K562 (cell line): Measurements from ENCODE around the gene PTGIS. TPM values are rescaled to one million over a fixed set of nuclear protein-coding genes. Genes with fewer than 3 reads are reported as not detected.

Experiments
- ATAC-seq: fragments of 200-7000 bp; cut with Tn5 transposase; 3 replicates; pipeline ENCODE4 v1.9.1; 2020; ENCODE audit warnings: moderate library complexity
- BruUV-seq: library from RNA; stranded (reverse); fragments of 400-500 nt; replicated peaks from 2 replicates; lab custom pipeline; 2021; lab: Mats Ljungman, UMichigan
- CTCF ChIA-PET: fragments of 300-600 bp; formaldehyde crosslinking; extraction: SDS; loops from one replicate; lab custom pipeline; 2021; ENCODE audit warnings: low intra/inter-chr PET ratio; lab: Yijun Ruan, JAX
- POLR2A ChIA-PET: fragments of 300-600, 350-650 bp; sonication (Branson Sonifier 250); formaldehyde crosslinking; extraction: SDS; loops from one replicate; lab custom pipeline; 2021; ENCODE audit warnings: antibody characterized with exemption, inconsistent platforms; lab: Yijun Ruan, JAX
- DNase-seq, 4 experiments: peaks; one replicate each; pipeline versions ENCODE4 v3.0.0 to v3.0.0-alpha.2; 2011 to 2018; ENCODE audit warnings: low spot score in 3 of 4, mixed read lengths in 3 of 4; ENCODE audit errors: extremely low read depth in 1 of 4
- FAIRE-seq: peaks from 2 replicates; lab custom pipeline; 2011; peaks lifted over from hg19 to GRCh38; lab: Jason Lieb, UNC
- H2AFZ ChIP-seq: 2 replicates; pipeline ENCODE4 v1.6.0; 2011; ENCODE audit warnings: low read depth, low read length, control low read depth, inconsistent platforms
- H3K27ac ChIP-seq: fragments of 200-600 bp; 3 replicates; pipeline ENCODE4 v1.8.0; 2011; ENCODE audit warnings: low read depth, mild to moderate bottlenecking, control low read depth, inconsistent platforms, low read length, moderate library complexity, mixed read lengths; ENCODE audit errors: extremely low read depth
- H3K27me3 ChIP-seq, 2 experiments: fragments of 300-600 bp in 1 of 2; 2 replicates in 1 of 2; 3 replicates in 1 of 2; pipeline versions ENCODE4 v1.6.0 to v1.8.0; 2011; ENCODE audit warnings: inconsistent platforms in 2 of 2, low read length in 2 of 2, mild to moderate bottlenecking in 1 of 2, mixed read lengths in 1 of 2, moderate library complexity in 1 of 2; ENCODE audit not compliant: control insufficient read depth in 2 of 2, insufficient read depth in 2 of 2
- H3K36me3 ChIP-seq: fragments of 300-600 bp; 3 replicates; pipeline ENCODE4 v1.8.0; 2011; ENCODE audit warnings: mild to moderate bottlenecking, low read length, inconsistent platforms; ENCODE audit not compliant: control insufficient read depth, insufficient read depth
- H3K4me1 ChIP-seq, 2 experiments: fragments of 200-600 bp in 1 of 2; replicated peaks in 1 of 2; 2 replicates in 1 of 2; 3 replicates in 1 of 2; pipeline versions ENCODE4 v1.5.1 to v1.8.0; 2011; ENCODE audit warnings: inconsistent platforms in 2 of 2, low read length in 2 of 2, mild to moderate bottlenecking in 1 of 2, mixed read lengths in 1 of 2, moderate library complexity in 1 of 2; ENCODE audit not compliant: control insufficient read depth in 2 of 2, insufficient read depth in 2 of 2
- H3K4me2 ChIP-seq: 2 replicates; pipeline ENCODE4 v1.6.1; 2011; ENCODE audit warnings: low read length, control low read depth, inconsistent platforms, mixed read lengths; ENCODE audit not compliant: insufficient read depth
- H3K4me3 ChIP-seq: fragments of 200-600 bp; sonication (generic), shearing (Covaris generic); 2 replicates; pipeline ENCODE4 v1.5.1; 2016; ENCODE audit warnings: control low read depth, inconsistent platforms
- H3K79me2 ChIP-seq: fragments of 200-600 bp; 3 replicates; pipeline ENCODE4 v1.8.0; 2011; ENCODE audit warnings: low read length, inconsistent platforms; ENCODE audit not compliant: control insufficient read depth, insufficient read depth
- H3K9ac ChIP-seq, 2 experiments: 2 replicates each; pipeline versions ENCODE4 v1.6.0 to v1.6.1; 2011; ENCODE audit warnings: low read depth in 2 of 2, low read length in 2 of 2, control low read depth in 1 of 2, inconsistent platforms in 1 of 2, mild to moderate bottlenecking in 1 of 2, mixed read lengths in 1 of 2; ENCODE audit not compliant: insufficient read depth in 1 of 2
- H3K9me1 ChIP-seq: one replicate; pipeline ENCODE4 v1.6.0; 2011; ENCODE audit warnings: inconsistent platforms, mild to moderate bottlenecking, low read length, moderate library complexity; ENCODE audit not compliant: control insufficient read depth, insufficient read depth
- H3K9me3 ChIP-seq: replicated peaks from 2 replicates; pipeline ENCODE4 v1.5.1; 2011; ENCODE audit warnings: low read depth, low read length, inconsistent platforms; ENCODE audit not compliant: control insufficient read depth, insufficient read depth
- H4K20me1 ChIP-seq: replicated peaks from 2 replicates; pipeline ENCODE4 v1.6.1; 2011; ENCODE audit warnings: low read length, inconsistent platforms, mixed read lengths; ENCODE audit not compliant: control insufficient read depth, insufficient read depth
- FIP1L1 ChIP-seq: fragments of 200-400 bp; formaldehyde crosslinking; IDR thresholded peaks from 2 replicates; pipeline ENCODE4 v1.6.1; 2018; ENCODE audit warnings: mild to moderate bottlenecking, low read depth, low read length; ENCODE audit not compliant: poor library complexity, severe bottlenecking
- KAT7 ChIP-seq: sonication (generic); formaldehyde crosslinking; IDR thresholded peaks from 2 replicates; pipeline ENCODE4 v1.8.0; 2022; ENCODE audit warnings: missing genetic modification reagents, mild to moderate bottlenecking, borderline replicate concordance
- KAT8 ChIP-seq: fragments of 450-650 bp; IDR thresholded peaks from 2 replicates; pipeline ENCODE4 v1.6.1; 2016; ENCODE audit warnings: low read depth, mild to moderate bottlenecking
- POLR2A ChIP-seq: fragments of 450-650 bp; conservative IDR thresholded peaks from 2 replicates; pipeline ENCODE4 v1.6.1; 2016
- ZNF121 ChIP-seq: sonication (generic); formaldehyde crosslinking; conservative IDR thresholded peaks from 2 replicates; pipeline ENCODE4 v1.8.0; 2022; ENCODE audit warnings: missing genetic modification reagents
- ZNF57 ChIP-seq: fragments of 450-650 bp; formaldehyde crosslinking; IDR thresholded peaks from 2 replicates; pipeline ENCODE4 v1.4.0; 2020; ENCODE audit warnings: mild to moderate bottlenecking, moderate library complexity
- WGBS: fragments of 100-300 bp; shearing (Covaris generic); methylation state at CpG from one replicate; pipeline ENCODE4 v1.1.6; 2016; ENCODE audit warnings: low coverage, mixed read lengths; ENCODE audit not compliant: insufficient coverage; ENCODE audit errors: missing lambda C conversion rate; 5-methylcytosine and 5-hydroxymethylcytosine counted together
- in situ Hi-C: fragments of 300-500 bp; cut with MboI; formaldehyde crosslinking; loops from 4 replicates; pipeline ENCODE4 v1.15.0; 2018; ENCODE audit warnings: inconsistent platforms, mixed read lengths
- intact Hi-C: fragments of 100-400 bp; cut with micrococcal nuclease; formaldehyde crosslinking; loops from 2 replicates; pipeline ENCODE4 v1.14.2; 2022
- polyA plus RNA-seq, 8 experiments: library from polyadenylated mRNA; depleted of rRNA in 4 of 8; stranded (reverse) in 5 of 8; unstranded in 3 of 8; fragments of >200 nt; fragmentation: Nextera tagmentation in 2 of 8; fragmentation: Illumina TruSeq in 1 of 8; extraction: Ambion mirVana in 2 of 8; extraction: Trizol in 1 of 8; gene quantifications; 2 replicates each; pipeline versions ENCODE4 v1.2.1 to v1.2.3, GENCODE V29; 2011 to 2014; ENCODE audit warnings: inconsistent platforms in 1 of 8, missing spikeins in 1 of 8
- total RNA-seq, 7 experiments: library from RNA; depleted of rRNA in 6 of 7; stranded (reverse); fragments of >200 nt in 6 of 7; fragmentation: Illumina TruSeq in 2 of 7; extraction: Trizol in 2 of 7; gene quantifications; 2 replicates each; pipeline versions ENCODE4 v1.2.1 to v1.2.3, GENCODE V29; 2011 to 2021; ENCODE audit warnings: low replicate concordance in 1 of 7
- TF ChIP-seq, protein P1 (sequence below), 2 experiments: fragments of 200-800 bp in 1 of 2; sonication (Bioruptor generic) in 1 of 2; sonication (generic) in 1 of 2; formaldehyde crosslinking in 1 of 2; IDR thresholded peaks in 1 of 2; conservative IDR thresholded peaks in 1 of 2; 2 replicates each; pipeline versions ENCODE4 v1.5.0 to v1.6.1; 2016 to 2020; ENCODE audit warnings: missing compliant biosample characterization in 1 of 2, missing genetic modification characterization in 1 of 2, missing genetic modification reagents in 1 of 2
- TF ChIP-seq, protein P2 (sequence below): sonication (generic); formaldehyde crosslinking; IDR thresholded peaks from 2 replicates; pipeline ENCODE4 v1.8.1; 2023; ENCODE audit warnings: mild to moderate bottlenecking, missing genetic modification reagents, moderate library complexity
- TF ChIP-seq, protein P3 (sequence below), 2 experiments: fragments of 450-650 bp; IDR thresholded peaks; 2 replicates each; pipeline ENCODE4 v1.6.1; 2016
- TF ChIP-seq, protein P4 (sequence below): sonication (generic); formaldehyde crosslinking; IDR thresholded peaks from 2 replicates; pipeline ENCODE4 v1.8.0; 2023; ENCODE audit warnings: mild to moderate bottlenecking, missing genetic modification reagents
- TF ChIP-seq, protein P5 (sequence below): sonication (generic); IDR thresholded peaks from 2 replicates; pipeline ENCODE4 v1.6.1; 2016

The PTGIS gene
- total and polyA plus RNA-seq, 9 of the 15 experiments (the other 6 are each of a cell fraction or from before 2014, with no cell fraction given): not detected

DNA sequence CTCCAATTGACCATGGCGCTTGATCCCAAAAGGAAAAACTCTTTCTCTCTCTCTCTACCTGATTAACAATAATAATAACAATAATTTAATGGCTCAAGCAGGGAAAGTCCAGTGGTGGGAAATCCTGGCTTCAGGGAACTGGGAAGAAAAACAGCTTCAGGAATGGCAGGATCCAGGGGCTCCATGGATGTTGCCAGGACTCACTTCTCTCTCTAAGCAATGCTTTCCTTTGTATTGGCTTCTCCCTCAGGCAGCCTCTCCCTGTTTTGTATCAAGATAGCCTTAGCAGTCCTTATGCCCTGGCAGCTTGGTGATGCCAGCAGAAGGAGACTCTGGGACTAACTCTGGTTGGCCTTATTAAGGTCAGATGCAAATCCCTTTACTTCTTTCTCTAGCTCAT is 13.5 kb upstream of the PTGIS start:
- in situ Hi-C loops (no loop called here), intact Hi-C loops (no loop called here)
- ATAC-seq: no peak
- Histone ChIP-seq H2AFZ (no peak overlapping the region), H3K9me1 (no peaks in the 10 kb centered on the region), H3K79me2 (no peaks in the 10 kb centered on the region), H3K36me3 (no peaks in the 10 kb centered on the region), H3K9ac (no peak overlapping the region), H3K4me3 (no peak overlapping the region), H3K9me3 (peaks cover 7% of the 10 kb centered on the region; the same call in 1 of the 2 replicates), H3K27ac (no peak overlapping the region), H3K4me1 (peaks cover 3 to 8% of the 10 kb centered on the region in 2 experiments; a peak in 4 of 5 replicates), H3K27me3 (peaks cover 28 to 38% of the 10 kb centered on the region in 2 experiments), H4K20me1 (0 out of 2 replicates have a peak, but pooled peaks cover 8% of the 10 kb centered on the region), H3K4me2 (no peak overlapping the region)
- 0% methylated on average over 1 of the region's 1 CpG for WGBS
- ChIA-PET CTCF (no interaction called here), POLR2A (interaction anchor here (1.1 kb wide), 1 partner anchor 11 kb away, joined by 4 read pairs; no protein-coding TSS in a partner anchor)
- no TSS peak for BruUV-seq
- TF ChIP-seq, protein P1, sequence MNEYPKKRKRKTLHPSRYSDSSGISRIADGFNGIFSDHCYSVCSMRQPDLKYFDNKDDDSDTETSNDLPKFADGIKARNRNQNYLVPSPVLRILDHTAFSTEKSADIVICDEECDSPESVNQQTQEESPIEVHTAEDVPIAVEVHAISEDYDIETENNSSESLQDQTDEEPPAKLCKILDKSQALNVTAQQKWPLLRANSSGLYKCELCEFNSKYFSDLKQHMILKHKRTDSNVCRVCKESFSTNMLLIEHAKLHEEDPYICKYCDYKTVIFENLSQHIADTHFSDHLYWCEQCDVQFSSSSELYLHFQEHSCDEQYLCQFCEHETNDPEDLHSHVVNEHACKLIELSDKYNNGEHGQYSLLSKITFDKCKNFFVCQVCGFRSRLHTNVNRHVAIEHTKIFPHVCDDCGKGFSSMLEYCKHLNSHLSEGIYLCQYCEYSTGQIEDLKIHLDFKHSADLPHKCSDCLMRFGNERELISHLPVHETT (CRISPR knock-in tag; conservative IDR thresholded peaks at IDR 0.05 in 1 of 2, IDR thresholded peaks at IDR 0.05 in 1 of 2): no peak
- TF ChIP-seq POLR2A: no peak
- TF ChIP-seq ZNF57 (CRISPR knock-in tag): no peak
- no peak for TF ChIP-seq KAT7 (CRISPR knock-in tag)
- TF ChIP-seq, protein P2, sequence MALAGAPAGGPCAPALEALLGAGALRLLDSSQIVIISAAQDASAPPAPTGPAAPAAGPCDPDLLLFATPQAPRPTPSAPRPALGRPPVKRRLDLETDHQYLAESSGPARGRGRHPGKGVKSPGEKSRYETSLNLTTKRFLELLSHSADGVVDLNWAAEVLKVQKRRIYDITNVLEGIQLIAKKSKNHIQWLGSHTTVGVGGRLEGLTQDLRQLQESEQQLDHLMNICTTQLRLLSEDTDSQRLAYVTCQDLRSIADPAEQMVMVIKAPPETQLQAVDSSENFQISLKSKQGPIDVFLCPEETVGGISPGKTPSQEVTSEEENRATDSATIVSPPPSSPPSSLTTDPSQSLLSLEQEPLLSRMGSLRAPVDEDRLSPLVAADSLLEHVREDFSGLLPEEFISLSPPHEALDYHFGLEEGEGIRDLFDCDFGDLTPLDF (CRISPR knock-in tag): no peak
- TF ChIP-seq, protein P3, sequence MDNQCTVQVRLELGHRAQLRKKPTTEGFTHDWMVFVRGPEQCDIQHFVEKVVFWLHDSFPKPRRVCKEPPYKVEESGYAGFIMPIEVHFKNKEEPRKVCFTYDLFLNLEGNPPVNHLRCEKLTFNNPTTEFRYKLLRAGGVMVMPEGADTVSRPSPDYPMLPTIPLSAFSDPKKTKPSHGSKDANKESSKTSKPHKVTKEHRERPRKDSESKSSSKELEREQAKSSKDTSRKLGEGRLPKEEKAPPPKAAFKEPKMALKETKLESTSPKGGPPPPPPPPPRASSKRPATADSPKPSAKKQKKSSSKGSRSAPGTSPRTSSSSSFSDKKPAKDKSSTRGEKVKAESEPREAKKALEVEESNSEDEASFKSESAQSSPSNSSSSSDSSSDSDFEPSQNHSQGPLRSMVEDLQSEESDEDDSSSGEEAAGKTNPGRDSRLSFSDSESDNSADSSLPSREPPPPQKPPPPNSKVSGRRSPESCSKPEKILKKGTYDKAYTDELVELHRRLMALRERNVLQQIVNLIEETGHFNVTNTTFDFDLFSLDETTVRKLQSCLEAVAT (IDR thresholded peaks at IDR 0.05): no peak
- TF ChIP-seq, protein P4, sequence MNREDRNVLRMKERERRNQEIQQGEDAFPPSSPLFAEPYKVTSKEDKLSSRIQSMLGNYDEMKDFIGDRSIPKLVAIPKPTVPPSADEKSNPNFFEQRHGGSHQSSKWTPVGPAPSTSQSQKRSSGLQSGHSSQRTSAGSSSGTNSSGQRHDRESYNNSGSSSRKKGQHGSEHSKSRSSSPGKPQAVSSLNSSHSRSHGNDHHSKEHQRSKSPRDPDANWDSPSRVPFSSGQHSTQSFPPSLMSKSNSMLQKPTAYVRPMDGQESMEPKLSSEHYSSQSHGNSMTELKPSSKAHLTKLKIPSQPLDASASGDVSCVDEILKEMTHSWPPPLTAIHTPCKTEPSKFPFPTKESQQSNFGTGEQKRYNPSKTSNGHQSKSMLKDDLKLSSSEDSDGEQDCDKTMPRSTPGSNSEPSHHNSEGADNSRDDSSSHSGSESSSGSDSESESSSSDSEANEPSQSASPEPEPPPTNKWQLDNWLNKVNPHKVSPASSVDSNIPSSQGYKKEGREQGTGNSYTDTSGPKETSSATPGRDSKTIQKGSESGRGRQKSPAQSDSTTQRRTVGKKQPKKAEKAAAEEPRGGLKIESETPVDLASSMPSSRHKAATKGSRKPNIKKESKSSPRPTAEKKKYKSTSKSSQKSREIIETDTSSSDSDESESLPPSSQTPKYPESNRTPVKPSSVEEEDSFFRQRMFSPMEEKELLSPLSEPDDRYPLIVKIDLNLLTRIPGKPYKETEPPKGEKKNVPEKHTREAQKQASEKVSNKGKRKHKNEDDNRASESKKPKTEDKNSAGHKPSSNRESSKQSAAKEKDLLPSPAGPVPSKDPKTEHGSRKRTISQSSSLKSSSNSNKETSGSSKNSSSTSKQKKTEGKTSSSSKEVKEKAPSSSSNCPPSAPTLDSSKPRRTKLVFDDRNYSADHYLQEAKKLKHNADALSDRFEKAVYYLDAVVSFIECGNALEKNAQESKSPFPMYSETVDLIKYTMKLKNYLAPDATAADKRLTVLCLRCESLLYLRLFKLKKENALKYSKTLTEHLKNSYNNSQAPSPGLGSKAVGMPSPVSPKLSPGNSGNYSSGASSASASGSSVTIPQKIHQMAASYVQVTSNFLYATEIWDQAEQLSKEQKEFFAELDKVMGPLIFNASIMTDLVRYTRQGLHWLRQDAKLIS (CRISPR knock-in tag): no peak
- TF ChIP-seq KAT8: no peak
- no peak for TF ChIP-seq FIP1L1
- TF ChIP-seq ZNF121 (CRISPR knock-in tag): no peak
- TF ChIP-seq, protein P5, sequence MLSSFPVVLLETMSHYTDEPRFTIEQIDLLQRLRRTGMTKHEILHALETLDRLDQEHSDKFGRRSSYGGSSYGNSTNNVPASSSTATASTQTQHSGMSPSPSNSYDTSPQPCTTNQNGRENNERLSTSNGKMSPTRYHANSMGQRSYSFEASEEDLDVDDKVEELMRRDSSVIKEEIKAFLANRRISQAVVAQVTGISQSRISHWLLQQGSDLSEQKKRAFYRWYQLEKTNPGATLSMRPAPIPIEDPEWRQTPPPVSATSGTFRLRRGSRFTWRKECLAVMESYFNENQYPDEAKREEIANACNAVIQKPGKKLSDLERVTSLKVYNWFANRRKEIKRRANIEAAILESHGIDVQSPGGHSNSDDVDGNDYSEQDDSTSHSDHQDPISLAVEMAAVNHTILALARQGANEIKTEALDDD: no peak
- no peak for FAIRE-seq
- DNase-seq: no peak
